ENCODE results near the gene MED12L. TPM values are rescaled to one million over a fixed set of nuclear protein-coding genes. Genes with fewer than 3 reads are reported as not detected.
A peak's percentile ranks its signal among the peaks of the same experiment; 100 is the strongest.

MED12L gene
- total RNA-seq, 1 donor = 2.2 TPM

DNA sequence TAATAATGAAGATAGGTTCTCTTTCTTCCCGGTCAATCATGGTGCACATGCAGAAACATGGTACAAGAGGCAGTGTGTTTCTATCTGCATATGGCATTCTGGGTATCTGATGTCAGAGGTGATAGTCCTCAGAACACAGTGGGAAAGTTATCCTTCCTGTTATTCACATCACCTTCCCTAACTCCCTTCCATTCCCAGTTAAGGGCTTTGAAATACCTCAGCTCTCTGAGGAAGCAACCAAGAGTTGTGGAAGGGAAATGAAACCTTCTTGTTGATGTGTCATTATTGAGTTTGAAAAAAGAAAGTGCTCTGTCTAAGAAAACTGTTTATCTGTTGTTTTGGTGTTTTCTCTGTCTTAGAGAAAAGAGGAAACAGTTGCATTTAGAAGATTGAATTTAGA, 265.8 kb downstream of the MED12L start:
- Histone ChIP-seq H3K36me3 (ENCODE audit: insufficient read depth, low read length) (no peaks in the 10 kb centered on the region), H3K27ac (ENCODE audit: low read depth, low read length) (no peak overlapping the region), H3K79me2 (ENCODE audit: insufficient read depth, low read length) (no peaks in the 10 kb centered on the region), H3K27me3 (ENCODE audit: insufficient read depth, low read length) (peaks cover 6% of the 10 kb centered on the region), H3K9me3 (ENCODE audit: low read depth, low read length) (no peaks in the 10 kb centered on the region), H2AFZ (ENCODE audit: low read length) (no peak overlapping the region), H3K4me1 (ENCODE audit: insufficient read depth, low read length) (no peaks in the 10 kb centered on the region), H4K20me1 (ENCODE audit: insufficient read depth, low read length) (no peaks in the 10 kb centered on the region), H3K4me3 (ENCODE audit: insufficient read depth, low read length) (no peak overlapping the region), H3K4me2 (ENCODE audit: insufficient read depth, low read length) (no peak overlapping the region)
- no peak for TF ChIP-seq CTCF (IDR thresholded peaks at IDR 0.05; ENCODE audit: extremely low read depth, low read depth, low read length)
- no peak for DNase-seq (ENCODE audit: insufficient read length, low spot score, missing footprints)

DNA sequence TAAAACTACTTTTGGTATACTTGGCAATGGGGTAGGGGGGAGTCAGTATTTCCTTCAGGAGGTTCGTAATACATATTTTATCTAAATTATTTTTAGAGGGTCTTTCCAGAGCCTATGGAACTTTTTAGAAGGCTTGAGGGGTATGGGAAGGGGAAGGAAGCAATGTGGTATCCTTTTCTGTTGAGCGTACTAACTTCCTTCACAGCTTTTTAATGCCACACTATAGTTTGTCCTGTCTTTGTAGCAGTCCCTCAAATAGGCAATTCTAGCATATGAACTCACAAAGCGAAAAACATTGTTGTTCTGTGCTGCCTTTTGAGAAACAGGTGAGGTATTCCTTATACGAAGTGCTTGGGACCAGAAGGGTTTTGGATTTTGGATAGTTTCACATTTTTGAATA, 266.2 kb downstream of the MED12L start:
- no peak overlapping the region for H2AFZ ChIP-seq (ENCODE audit: low read length)
- H3K4me1 ChIP-seq (ENCODE audit: insufficient read depth, low read length) = peaks cover 1% of the 10 kb centered on the region
- no peaks in the 10 kb centered on the region for H4K20me1 ChIP-seq (ENCODE audit: insufficient read depth, low read length)
- no peaks in the 10 kb centered on the region for H3K36me3 ChIP-seq (ENCODE audit: insufficient read depth, low read length)
- H3K79me2 ChIP-seq (ENCODE audit: insufficient read depth, low read length) = no peaks in the 10 kb centered on the region
- peaks cover 6% of the 10 kb centered on the region for H3K27me3 ChIP-seq (ENCODE audit: insufficient read depth, low read length)
- no peak overlapping the region for H3K27ac ChIP-seq (ENCODE audit: low read depth, low read length)
- H3K9me3 ChIP-seq (ENCODE audit: low read depth, low read length) = no peaks in the 10 kb centered on the region
- DNase-seq (ENCODE audit: insufficient read length, low spot score, missing footprints) = no peak
- TF ChIP-seq CTCF (IDR thresholded peaks at IDR 0.05; ENCODE audit: extremely low read depth, low read depth, low read length) = no peak
- no peak overlapping the region for H3K4me2 ChIP-seq (ENCODE audit: insufficient read depth, low read length)
- no peak overlapping the region for H3K4me3 ChIP-seq (ENCODE audit: insufficient read depth, low read length)

GRCh38 chr3:151356794-151357462, 271.5 kb downstream of the MED12L start:
- DNase-seq (ENCODE audit: insufficient read length, low spot score, missing footprints) = no peak
- peak overlapping the region; percentile 65 for H3K4me2 ChIP-seq (ENCODE audit: insufficient read depth, low read length)
- no peaks in the 10 kb centered on the region for H3K79me2 ChIP-seq (ENCODE audit: insufficient read depth, low read length)
- H4K20me1 ChIP-seq (ENCODE audit: insufficient read depth, low read length) = no peaks in the 10 kb centered on the region
- H3K27ac ChIP-seq (ENCODE audit: low read depth, low read length) = no peak overlapping the region
- no peaks in the 10 kb centered on the region for H3K36me3 ChIP-seq (ENCODE audit: insufficient read depth, low read length)
- peaks cover 11% of the 10 kb centered on the region for H3K4me1 ChIP-seq (ENCODE audit: insufficient read depth, low read length)
- H2AFZ ChIP-seq (ENCODE audit: low read length) = peak overlapping the region; percentile 60
- no peak for TF ChIP-seq CTCF (IDR thresholded peaks at IDR 0.05; ENCODE audit: extremely low read depth, low read depth, low read length)
- H3K27me3 ChIP-seq (ENCODE audit: insufficient read depth, low read length) = no peaks in the 10 kb centered on the region
- no peaks in the 10 kb centered on the region for H3K9me3 ChIP-seq (ENCODE audit: low read depth, low read length)
- H3K4me3 ChIP-seq (ENCODE audit: insufficient read depth, low read length) = peak overlapping the region; percentile 20

DNA sequence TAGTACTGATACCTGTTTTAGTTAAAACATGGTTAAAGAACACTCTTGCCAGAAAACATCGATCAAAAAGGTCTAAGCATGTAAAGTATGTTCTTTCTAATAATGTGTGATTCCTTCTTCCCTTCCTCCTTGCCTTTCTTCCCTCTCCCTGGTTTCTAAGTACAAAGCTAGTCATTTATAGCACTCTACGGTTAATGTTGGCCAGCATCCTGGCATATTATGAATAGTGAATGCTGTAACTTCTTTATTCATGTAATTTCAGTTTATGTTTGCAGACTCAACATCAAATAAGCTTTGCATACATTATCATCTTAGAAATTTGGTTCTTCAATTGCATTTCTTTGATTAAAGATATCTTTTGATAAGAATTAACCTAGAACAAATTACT, 272.0 kb downstream of the MED12L start:
- no peaks in the 10 kb centered on the region for H3K27me3 ChIP-seq (ENCODE audit: insufficient read depth, low read length)
- peak overlapping the region; percentile 65 for H3K4me2 ChIP-seq (ENCODE audit: insufficient read depth, low read length)
- H4K20me1 ChIP-seq (ENCODE audit: insufficient read depth, low read length) = no peaks in the 10 kb centered on the region
- H3K9me3 ChIP-seq (ENCODE audit: low read depth, low read length) = no peaks in the 10 kb centered on the region
- H3K4me3 ChIP-seq (ENCODE audit: insufficient read depth, low read length) = peak overlapping the region; percentile 20
- no peaks in the 10 kb centered on the region for H3K36me3 ChIP-seq (ENCODE audit: insufficient read depth, low read length)
- H2AFZ ChIP-seq (ENCODE audit: low read length) = peak overlapping the region; percentile 60
- no peak for TF ChIP-seq CTCF (IDR thresholded peaks at IDR 0.05; ENCODE audit: extremely low read depth, low read depth, low read length)
- H3K27ac ChIP-seq (ENCODE audit: low read depth, low read length) = no peak overlapping the region
- H3K79me2 ChIP-seq (ENCODE audit: insufficient read depth, low read length) = no peaks in the 10 kb centered on the region
- peaks cover 13% of the 10 kb centered on the region for H3K4me1 ChIP-seq (ENCODE audit: insufficient read depth, low read length)
- DNase-seq (ENCODE audit: insufficient read length, low spot score, missing footprints) = no peak
